WTC11 (cell line): Measurements from ENCODE around the gene HHIPL1. TPM values are rescaled to one million over a fixed set of nuclear protein-coding genes. Genes with fewer than 3 reads are reported as not detected.
A peak's percentile ranks its signal among the peaks of the same experiment; 100 is the strongest.

ENCODE experiments used
- ATAC-seq: fragments of 200-7000 bp; cut with Tn5 transposase; 2 replicates; pipeline ENCODE4 v1.10.0; 2021; ENCODE audit warnings: mild to moderate bottlenecking, moderate library complexity
- CTCF ChIA-PET: fragments of 300-600 bp; sonication (Branson Sonifier 250); formaldehyde crosslinking; loops from one replicate; lab custom pipeline; 2021; ENCODE audit warnings: antibody characterized with exemption; lab: Charles Lee
- POLR2A ChIA-PET: fragments of 350-600 bp; sonication (Branson Sonifier 250); formaldehyde crosslinking; loops from one replicate; lab custom pipeline; 2021; ENCODE audit warnings: antibody characterized with exemption; lab: Charles Lee
- DNase-seq: peaks from one replicate; pipeline ENCODE4 v3.0.0; 2021; ENCODE audit warnings: low spot score
- H3K27ac Mint-ChIP-seq: 2 replicates; pipeline ENCODE4 v1.8.0; 2021; ENCODE audit warnings: mixed read lengths
- H3K27me3 Mint-ChIP-seq: 2 replicates; pipeline ENCODE4 v1.8.0; 2021; ENCODE audit warnings: low read depth, mild to moderate bottlenecking, moderate library complexity, mixed read lengths
- H3K36me3 Mint-ChIP-seq: 2 replicates; pipeline ENCODE4 v1.8.0; 2021; ENCODE audit warnings: mixed read lengths
- H3K4me1 Mint-ChIP-seq: 2 replicates; pipeline ENCODE4 v1.8.0; 2022; ENCODE audit warnings: mixed read lengths
- H3K4me3 Mint-ChIP-seq: 2 replicates; pipeline ENCODE4 v1.8.0; 2021; ENCODE audit warnings: mild to moderate bottlenecking, moderate library complexity, mixed read lengths
- H3K9me3 Mint-ChIP-seq: 2 replicates; pipeline ENCODE4 v1.8.0; 2021; ENCODE audit warnings: mixed read lengths
- FOXK1 ChIP-seq: sonication (generic); formaldehyde crosslinking; IDR thresholded peaks from 2 replicates; pipeline ENCODE4 v1.8.0; 2022; ENCODE audit warnings: mild to moderate bottlenecking, moderate library complexity, missing genetic modification reagents
- NFYB ChIP-seq: sonication (generic); formaldehyde crosslinking; conservative IDR thresholded peaks from 2 replicates; pipeline ENCODE4 v1.8.0; 2022; ENCODE audit warnings: low read depth, missing genetic modification reagents
- PRRX2 ChIP-seq: fragments of 250-450 bp; sonication (Bioruptor Pico); IDR thresholded peaks from 2 replicates; pipeline ENCODE4 v1.8.0; 2021; ENCODE audit warnings: mild to moderate bottlenecking
- SMAD3 ChIP-seq: sonication (generic); formaldehyde crosslinking; IDR thresholded peaks from 2 replicates; pipeline ENCODE4 v1.8.0; 2022; ENCODE audit warnings: missing genetic modification reagents, mild to moderate bottlenecking, borderline replicate concordance
- SP1 ChIP-seq: sonication (generic); formaldehyde crosslinking; conservative IDR thresholded peaks from 2 replicates; pipeline ENCODE4 v1.8.1; 2022; ENCODE audit warnings: missing genetic modification reagents
- ZNF121 ChIP-seq: sonication (generic); formaldehyde crosslinking; IDR thresholded peaks from 2 replicates; pipeline ENCODE4 v1.8.0; 2023; ENCODE audit warnings: missing genetic modification reagents
- ZNF219 ChIP-seq: sonication (generic); formaldehyde crosslinking; IDR thresholded peaks from 2 replicates; pipeline ENCODE4 v1.8.0; 2023; ENCODE audit warnings: missing genetic modification reagents, mild to moderate bottlenecking, borderline replicate concordance
- total RNA-seq: library from RNA; stranded (reverse); gene quantifications from 3 replicates; pipeline ENCODE4 v1.2.3, GENCODE V29; 2021
- TF ChIP-seq, protein P1 (sequence below): sonication (generic); formaldehyde crosslinking; IDR thresholded peaks from 2 replicates; pipeline ENCODE4 v1.8.0; 2022; ENCODE audit warnings: mild to moderate bottlenecking, missing genetic modification reagents
- TF ChIP-seq, protein P2 (sequence below): sonication (generic); formaldehyde crosslinking; IDR thresholded peaks from 2 replicates; pipeline ENCODE4 v1.8.0; 2022; ENCODE audit warnings: mild to moderate bottlenecking, missing genetic modification reagents
- TF ChIP-seq, protein P3 (sequence below): sonication (generic); formaldehyde crosslinking; IDR thresholded peaks from 2 replicates; pipeline ENCODE4 v1.8.1; 2023; ENCODE audit warnings: mild to moderate bottlenecking, missing genetic modification reagents
- TF ChIP-seq, protein P4 (sequence below): sonication (generic); formaldehyde crosslinking; IDR thresholded peaks from 2 replicates; pipeline ENCODE4 v1.8.0; 2023; ENCODE audit warnings: missing genetic modification reagents, mild to moderate bottlenecking, borderline replicate concordance
- TF ChIP-seq, protein P5 (sequence below): sonication (generic); formaldehyde crosslinking; conservative IDR thresholded peaks from 2 replicates; pipeline ENCODE4 v1.8.1; 2023; ENCODE audit warnings: mild to moderate bottlenecking, low read depth, missing genetic modification reagents, moderate library complexity
- TF ChIP-seq, protein P6 (sequence below): fragments of 250-450 bp; sonication (Bioruptor Pico); IDR thresholded peaks from 2 replicates; pipeline ENCODE4 v1.9.0; 2021; ENCODE audit warnings: mild to moderate bottlenecking
- TF ChIP-seq, protein P7 (sequence below): sonication (generic); formaldehyde crosslinking; IDR thresholded peaks from 2 replicates; pipeline ENCODE4 v1.8.1; 2022; ENCODE audit warnings: low read depth, missing genetic modification reagents, borderline replicate concordance

The HHIPL1 gene
- total RNA-seq, 1 experiment from 2014 or later = 1.5 TPM

DNA sequence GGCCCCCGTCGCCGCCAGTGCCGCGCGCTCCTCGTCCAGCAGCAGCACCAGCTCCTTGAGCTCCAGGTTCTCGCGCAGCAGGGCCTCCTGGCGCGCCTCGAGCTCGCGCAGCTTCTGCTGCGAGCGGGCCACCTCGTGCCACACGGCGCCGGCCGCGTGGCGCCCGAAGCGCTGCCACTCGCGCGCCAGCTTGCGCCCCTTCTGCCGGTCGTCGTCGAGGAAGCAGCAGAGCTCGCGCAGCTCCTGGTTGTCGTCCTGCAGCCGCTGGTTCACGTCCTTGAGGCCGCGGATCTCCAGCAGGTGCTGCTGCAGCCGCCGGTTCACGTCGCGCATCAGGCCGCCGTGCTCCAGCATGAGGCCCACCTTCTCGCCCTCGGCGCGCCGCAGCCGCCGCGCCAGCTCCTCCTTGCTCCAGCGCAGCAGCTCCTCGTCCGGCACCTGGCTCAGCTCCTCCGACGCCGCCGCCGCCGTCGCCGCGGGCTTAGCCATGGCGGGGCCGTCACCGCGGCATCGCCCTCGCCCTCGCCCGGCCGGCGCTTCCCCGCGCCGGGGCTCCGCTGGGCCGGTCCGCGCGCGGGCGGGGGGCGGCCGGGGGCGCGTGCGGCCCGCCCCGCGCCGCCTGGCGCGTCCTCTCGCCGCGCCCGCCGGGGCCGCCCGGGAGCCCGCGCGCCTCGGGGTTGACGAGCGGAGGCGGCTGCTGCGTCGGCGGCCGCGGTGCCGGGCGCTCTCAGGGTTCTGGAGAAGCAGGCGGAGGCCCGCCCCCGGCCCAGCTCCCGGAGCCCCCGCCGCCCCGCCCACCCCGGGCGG lies 41.3 kb upstream of the HHIPL1 start, which contains the start of gene CCDC85C (continued):
- TF ChIP-seq, protein P1, sequence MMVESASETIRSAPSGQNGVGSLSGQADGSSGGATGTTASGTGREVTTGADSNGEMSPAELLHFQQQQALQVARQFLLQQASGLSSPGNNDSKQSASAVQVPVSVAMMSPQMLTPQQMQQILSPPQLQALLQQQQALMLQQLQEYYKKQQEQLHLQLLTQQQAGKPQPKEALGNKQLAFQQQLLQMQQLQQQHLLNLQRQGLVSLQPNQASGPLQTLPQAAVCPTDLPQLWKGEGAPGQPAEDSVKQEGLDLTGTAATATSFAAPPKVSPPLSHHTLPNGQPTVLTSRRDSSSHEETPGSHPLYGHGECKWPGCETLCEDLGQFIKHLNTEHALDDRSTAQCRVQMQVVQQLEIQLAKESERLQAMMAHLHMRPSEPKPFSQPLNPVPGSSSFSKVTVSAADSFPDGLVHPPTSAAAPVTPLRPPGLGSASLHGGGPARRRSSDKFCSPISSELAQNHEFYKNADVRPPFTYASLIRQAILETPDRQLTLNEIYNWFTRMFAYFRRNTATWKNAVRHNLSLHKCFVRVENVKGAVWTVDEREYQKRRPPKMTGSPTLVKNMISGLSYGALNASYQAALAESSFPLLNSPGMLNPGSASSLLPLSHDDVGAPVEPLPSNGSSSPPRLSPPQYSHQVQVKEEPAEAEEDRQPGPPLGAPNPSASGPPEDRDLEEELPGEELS (CRISPR knock-in tag) = peak; percentile 99
- TF ChIP-seq, protein P2, sequence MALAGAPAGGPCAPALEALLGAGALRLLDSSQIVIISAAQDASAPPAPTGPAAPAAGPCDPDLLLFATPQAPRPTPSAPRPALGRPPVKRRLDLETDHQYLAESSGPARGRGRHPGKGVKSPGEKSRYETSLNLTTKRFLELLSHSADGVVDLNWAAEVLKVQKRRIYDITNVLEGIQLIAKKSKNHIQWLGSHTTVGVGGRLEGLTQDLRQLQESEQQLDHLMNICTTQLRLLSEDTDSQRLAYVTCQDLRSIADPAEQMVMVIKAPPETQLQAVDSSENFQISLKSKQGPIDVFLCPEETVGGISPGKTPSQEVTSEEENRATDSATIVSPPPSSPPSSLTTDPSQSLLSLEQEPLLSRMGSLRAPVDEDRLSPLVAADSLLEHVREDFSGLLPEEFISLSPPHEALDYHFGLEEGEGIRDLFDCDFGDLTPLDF (CRISPR knock-in tag) = peak; percentile 97
- TF ChIP-seq PRRX2 (CRISPR knock-in tag) (no peak), ZNF121 (CRISPR knock-in tag) (peak; percentile 79; the same call in 1 of the 2 replicates)
- TF ChIP-seq, protein P3, sequence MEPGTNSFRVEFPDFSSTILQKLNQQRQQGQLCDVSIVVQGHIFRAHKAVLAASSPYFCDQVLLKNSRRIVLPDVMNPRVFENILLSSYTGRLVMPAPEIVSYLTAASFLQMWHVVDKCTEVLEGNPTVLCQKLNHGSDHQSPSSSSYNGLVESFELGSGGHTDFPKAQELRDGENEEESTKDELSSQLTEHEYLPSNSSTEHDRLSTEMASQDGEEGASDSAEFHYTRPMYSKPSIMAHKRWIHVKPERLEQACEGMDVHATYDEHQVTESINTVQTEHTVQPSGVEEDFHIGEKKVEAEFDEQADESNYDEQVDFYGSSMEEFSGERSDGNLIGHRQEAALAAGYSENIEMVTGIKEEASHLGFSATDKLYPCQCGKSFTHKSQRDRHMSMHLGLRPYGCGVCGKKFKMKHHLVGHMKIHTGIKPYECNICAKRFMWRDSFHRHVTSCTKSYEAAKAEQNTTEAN (CRISPR knock-in tag) = peak; percentile 98
- TF ChIP-seq, protein P4, sequence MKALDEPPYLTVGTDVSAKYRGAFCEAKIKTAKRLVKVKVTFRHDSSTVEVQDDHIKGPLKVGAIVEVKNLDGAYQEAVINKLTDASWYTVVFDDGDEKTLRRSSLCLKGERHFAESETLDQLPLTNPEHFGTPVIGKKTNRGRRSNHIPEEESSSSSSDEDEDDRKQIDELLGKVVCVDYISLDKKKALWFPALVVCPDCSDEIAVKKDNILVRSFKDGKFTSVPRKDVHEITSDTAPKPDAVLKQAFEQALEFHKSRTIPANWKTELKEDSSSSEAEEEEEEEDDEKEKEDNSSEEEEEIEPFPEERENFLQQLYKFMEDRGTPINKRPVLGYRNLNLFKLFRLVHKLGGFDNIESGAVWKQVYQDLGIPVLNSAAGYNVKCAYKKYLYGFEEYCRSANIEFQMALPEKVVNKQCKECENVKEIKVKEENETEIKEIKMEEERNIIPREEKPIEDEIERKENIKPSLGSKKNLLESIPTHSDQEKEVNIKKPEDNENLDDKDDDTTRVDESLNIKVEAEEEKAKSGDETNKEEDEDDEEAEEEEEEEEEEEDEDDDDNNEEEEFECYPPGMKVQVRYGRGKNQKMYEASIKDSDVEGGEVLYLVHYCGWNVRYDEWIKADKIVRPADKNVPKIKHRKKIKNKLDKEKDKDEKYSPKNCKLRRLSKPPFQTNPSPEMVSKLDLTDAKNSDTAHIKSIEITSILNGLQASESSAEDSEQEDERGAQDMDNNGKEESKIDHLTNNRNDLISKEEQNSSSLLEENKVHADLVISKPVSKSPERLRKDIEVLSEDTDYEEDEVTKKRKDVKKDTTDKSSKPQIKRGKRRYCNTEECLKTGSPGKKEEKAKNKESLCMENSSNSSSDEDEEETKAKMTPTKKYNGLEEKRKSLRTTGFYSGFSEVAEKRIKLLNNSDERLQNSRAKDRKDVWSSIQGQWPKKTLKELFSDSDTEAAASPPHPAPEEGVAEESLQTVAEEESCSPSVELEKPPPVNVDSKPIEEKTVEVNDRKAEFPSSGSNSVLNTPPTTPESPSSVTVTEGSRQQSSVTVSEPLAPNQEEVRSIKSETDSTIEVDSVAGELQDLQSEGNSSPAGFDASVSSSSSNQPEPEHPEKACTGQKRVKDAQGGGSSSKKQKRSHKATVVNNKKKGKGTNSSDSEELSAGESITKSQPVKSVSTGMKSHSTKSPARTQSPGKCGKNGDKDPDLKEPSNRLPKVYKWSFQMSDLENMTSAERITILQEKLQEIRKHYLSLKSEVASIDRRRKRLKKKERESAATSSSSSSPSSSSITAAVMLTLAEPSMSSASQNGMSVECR = peak; percentile 99
- TF ChIP-seq, protein P5, sequence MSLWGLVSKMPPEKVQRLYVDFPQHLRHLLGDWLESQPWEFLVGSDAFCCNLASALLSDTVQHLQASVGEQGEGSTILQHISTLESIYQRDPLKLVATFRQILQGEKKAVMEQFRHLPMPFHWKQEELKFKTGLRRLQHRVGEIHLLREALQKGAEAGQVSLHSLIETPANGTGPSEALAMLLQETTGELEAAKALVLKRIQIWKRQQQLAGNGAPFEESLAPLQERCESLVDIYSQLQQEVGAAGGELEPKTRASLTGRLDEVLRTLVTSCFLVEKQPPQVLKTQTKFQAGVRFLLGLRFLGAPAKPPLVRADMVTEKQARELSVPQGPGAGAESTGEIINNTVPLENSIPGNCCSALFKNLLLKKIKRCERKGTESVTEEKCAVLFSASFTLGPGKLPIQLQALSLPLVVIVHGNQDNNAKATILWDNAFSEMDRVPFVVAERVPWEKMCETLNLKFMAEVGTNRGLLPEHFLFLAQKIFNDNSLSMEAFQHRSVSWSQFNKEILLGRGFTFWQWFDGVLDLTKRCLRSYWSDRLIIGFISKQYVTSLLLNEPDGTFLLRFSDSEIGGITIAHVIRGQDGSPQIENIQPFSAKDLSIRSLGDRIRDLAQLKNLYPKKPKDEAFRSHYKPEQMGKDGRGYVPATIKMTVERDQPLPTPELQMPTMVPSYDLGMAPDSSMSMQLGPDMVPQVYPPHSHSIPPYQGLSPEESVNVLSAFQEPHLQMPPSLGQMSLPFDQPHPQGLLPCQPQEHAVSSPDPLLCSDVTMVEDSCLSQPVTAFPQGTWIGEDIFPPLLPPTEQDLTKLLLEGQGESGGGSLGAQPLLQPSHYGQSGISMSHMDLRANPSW = peak; percentile 93; the same call in 1 of the 2 replicates
- TF ChIP-seq, protein P6, sequence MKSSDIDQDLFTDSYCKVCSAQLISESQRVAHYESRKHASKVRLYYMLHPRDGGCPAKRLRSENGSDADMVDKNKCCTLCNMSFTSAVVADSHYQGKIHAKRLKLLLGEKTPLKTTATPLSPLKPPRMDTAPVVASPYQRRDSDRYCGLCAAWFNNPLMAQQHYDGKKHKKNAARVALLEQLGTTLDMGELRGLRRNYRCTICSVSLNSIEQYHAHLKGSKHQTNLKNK = no peak

DNA sequence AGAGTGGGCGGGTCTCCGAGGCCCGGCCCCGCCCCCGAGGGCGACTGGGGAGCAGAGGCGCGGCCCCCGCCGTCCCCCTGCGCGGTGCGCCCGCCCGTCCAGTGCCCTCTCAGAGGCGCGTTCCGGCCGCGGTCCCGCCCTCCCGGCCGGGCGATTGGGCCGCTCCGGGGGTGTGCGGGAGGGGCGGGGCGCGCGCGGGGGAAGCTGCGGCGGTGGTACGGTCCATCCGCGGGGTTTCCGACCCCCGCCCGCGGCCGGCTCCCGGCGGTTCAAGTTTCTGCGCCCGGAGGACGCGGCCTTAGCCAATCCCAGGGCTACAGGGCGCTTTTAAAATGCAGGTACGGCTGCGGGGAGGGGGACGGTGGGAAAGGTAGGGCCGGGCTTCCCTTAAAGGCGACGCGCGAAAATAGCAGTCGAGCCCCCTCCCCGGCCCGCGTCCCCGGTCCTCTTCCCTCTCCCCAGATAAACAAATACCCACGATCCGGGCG lies 40.6 kb upstream of the HHIPL1 start:
- ChIA-PET POLR2A (interaction anchor here (0.6 kb wide), 1 partner anchor 57 kb away, joined by 3 read pairs; no protein-coding TSS in a partner anchor), CTCF (interaction anchor here (1.3 to 6.1 kb wide), 4 partner anchors 10 to 67 kb away, joined by 4 to 31 read pairs (median 6); no protein-coding TSS in a partner anchor)
- Mint-ChIP-seq H3K36me3 (no peaks in the 10 kb centered on the region), H3K4me1 (peaks cover 29% of the 10 kb centered on the region), H3K27me3 (peaks cover 34% of the 10 kb centered on the region), H3K9me3 (no peaks in the 10 kb centered on the region), H3K4me3 (peak overlapping the region; percentile 85), H3K27ac (no peak overlapping the region)
- peak; percentile 95 for DNase-seq
- peak; percentile 92 for ATAC-seq
- TF ChIP-seq NFYB (CRISPR knock-in tag) (peak; percentile 94), SMAD3 (CRISPR knock-in tag) (no peak), SP1 (CRISPR knock-in tag) (peak; percentile 100), FOXK1 (peak; percentile 16; the same call in 1 of the 2 replicates), ZNF219 (no peak)
- TF ChIP-seq, protein P7, sequence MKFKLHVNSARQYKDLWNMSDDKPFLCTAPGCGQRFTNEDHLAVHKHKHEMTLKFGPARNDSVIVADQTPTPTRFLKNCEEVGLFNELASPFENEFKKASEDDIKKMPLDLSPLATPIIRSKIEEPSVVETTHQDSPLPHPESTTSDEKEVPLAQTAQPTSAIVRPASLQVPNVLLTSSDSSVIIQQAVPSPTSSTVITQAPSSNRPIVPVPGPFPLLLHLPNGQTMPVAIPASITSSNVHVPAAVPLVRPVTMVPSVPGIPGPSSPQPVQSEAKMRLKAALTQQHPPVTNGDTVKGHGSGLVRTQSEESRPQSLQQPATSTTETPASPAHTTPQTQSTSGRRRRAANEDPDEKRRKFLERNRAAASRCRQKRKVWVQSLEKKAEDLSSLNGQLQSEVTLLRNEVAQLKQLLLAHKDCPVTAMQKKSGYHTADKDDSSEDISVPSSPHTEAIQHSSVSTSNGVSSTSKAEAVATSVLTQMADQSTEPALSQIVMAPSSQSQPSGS (CRISPR knock-in tag) = no peak
